Thoracic aorta (tissue), 2 donors: ENCODE measurements around the gene CALHM5. TPM values are rescaled to one million over a fixed set of nuclear protein-coding genes. Genes with fewer than 3 reads are reported as not detected.
"Not testable (repeated sequence)": the region's sequence is repeated elsewhere in the genome, so short reads cannot be mapped to it uniquely, and the experiment has no call there.

Experiments
- ATAC-seq: fragments of 150-250 bp; one replicate; pipeline ENCODE4 v1.8.0; 2017; ENCODE audit warnings: low read depth; ENCODE audit not compliant: insufficient number of reproducible peaks, low FRiP score
- DNase-seq: peaks from one replicate; pipeline ENCODE4 v3.0.0-alpha.2; 2020; ENCODE audit warnings: low spot score
- H3K27ac ChIP-seq, 2 donors: fragments of 200-600 bp; sonication (generic); 1 replicate in 1 of 2; 2 replicates in 1 of 2; pipeline ENCODE4 v1.5.1; 2016; ENCODE audit warnings: mild to moderate bottlenecking in 2 of 2, moderate library complexity in 2 of 2
- H3K27me3 ChIP-seq: fragments of 200-600 bp; sonication (generic); replicated peaks from 2 replicates; pipeline ENCODE4 v1.6.0; 2016; ENCODE audit warnings: mild to moderate bottlenecking; ENCODE audit not compliant: insufficient read depth
- H3K36me3 ChIP-seq: fragments of 200-600 bp; sonication (generic); one replicate; pipeline ENCODE4 v1.5.1; 2016
- H3K4me1 ChIP-seq, 2 donors: fragments of 200-600 bp; sonication (generic); 1 replicate in 1 of 2; 2 replicates in 1 of 2; pipeline versions ENCODE4 v1.5.1 to v1.6.0; 2016; ENCODE audit warnings: low read depth in 2 of 2, mild to moderate bottlenecking in 1 of 2; ENCODE audit not compliant: control insufficient read depth in 1 of 2
- H3K4me3 ChIP-seq: fragments of 200-600 bp; sonication (generic); 2 replicates; pipeline ENCODE4 v1.5.1; 2016; ENCODE audit warnings: mild to moderate bottlenecking
- H3K9me3 ChIP-seq: fragments of 200-600 bp; sonication (generic); 2 replicates; pipeline ENCODE4 v1.5.1; 2016
- CTCF ChIP-seq: fragments of 200-600 bp; sonication (generic); IDR thresholded peaks from one replicate; pipeline ENCODE4 v1.5.1; 2019; ENCODE audit warnings: antibody characterized with exemption
- total RNA-seq, 2 donors: library from RNA; depleted of rRNA; stranded (reverse); fragments of >200 nt; gene quantifications; one replicate each; pipeline versions ENCODE4 v1.1.0 to v1.2.3, GENCODE V29; 2016

Gene CALHM5
- total RNA-seq, 2 donors from 2014 or later, result 14.0 to 16.7 TPM

DNA sequence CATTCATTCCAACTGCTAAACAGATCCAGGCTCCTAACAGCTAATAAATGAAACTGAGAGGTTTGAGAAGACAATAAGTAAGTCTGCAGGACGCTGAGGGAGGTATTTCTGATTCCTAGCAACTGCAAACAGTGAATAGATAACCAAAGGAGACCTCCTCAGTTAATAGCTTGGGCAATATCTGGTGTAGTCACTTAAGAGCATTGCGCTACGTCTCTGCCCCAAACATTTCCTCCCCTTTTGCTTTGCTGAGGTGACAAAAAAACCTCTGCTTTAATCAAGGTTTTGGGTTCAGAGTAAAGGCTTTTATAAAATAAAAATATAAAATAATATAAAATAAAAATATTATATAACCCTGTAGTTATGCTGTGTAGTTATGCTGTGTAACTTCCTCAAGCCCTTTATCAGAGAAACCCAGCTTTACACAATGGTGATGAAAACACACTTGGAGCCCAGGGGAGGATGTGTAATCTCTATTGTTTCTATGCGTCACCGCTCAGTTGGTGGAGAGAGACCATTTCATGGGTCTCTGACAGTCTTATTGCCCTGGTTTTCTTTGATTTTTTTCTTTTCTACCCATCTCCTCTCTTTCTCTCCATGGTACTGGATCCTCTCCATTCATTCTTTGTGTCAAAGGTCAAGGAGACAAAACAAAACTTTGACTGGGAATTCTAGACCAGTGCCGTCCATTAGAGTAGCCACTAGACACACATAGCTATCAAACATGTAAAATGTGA is 18.9 kb upstream of the CALHM5 start:
- Histone ChIP-seq H3K9me3 (no peaks in the 10 kb centered on the region), H3K4me3 (no peak overlapping the region), H3K4me1 (no peaks in the 10 kb centered on the region), H3K27me3 (no peaks in the 10 kb centered on the region), H3K36me3 (no peaks in the 10 kb centered on the region), H3K27ac (no peak overlapping the region)
- no peak for DNase-seq
- no peak for TF ChIP-seq CTCF
- ATAC-seq, result no peak

DNA sequence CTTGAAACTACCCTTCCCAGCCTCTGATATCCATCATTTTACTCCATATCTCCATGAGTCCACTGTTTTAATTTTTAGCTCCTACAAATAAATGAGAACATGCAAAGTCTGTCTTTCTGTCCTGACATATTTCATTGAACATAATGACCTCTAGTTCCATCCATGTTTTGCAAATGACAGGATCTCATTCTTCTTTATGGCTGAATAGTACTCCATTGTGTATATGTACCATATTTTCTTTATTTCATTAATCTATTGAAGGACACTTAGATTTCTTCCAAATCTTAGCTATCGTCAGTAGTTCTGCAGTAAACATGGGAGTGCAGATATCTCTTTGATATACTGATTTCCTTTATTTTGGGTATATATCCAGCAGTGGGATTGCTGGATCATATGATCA is 16.3 kb upstream of the CALHM5 start:
- not testable (repeated sequence) for ATAC-seq, H3K27me3 ChIP-seq, DNase-seq, H3K9me3 ChIP-seq, H3K4me1 ChIP-seq, H3K27ac ChIP-seq, H3K36me3 ChIP-seq, H3K4me3 ChIP-seq

DNA sequence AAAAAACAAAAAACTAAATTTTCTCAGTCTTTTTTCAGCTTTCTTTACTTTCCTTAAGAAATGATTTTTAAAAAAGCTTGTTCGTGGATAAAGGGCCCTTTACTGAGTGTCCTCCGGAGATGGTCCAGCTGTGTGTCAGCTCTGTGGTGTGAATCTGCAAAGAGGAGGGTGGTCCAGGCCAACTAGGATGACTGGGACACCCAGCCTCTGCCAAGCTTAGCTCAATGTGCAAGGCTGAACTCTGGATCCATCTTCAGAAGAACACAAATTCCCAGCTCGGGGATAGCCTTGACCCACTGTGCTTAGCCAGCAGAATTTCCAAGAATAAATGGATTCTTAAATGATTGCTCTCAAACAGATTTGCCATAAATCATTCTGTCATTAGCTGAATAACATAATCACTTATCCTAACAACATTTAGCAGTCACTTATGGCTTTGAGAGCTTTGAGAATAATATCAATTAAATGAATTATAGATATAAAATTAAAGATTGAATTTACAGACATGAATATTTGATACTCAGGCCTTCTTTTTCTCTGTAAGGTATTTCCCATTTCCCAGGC is 14.2 kb upstream of the CALHM5 start:
- ATAC-seq, result no peak
- no peak overlapping the region for H3K4me3 ChIP-seq
- DNase-seq, result no peak
- no peak for TF ChIP-seq CTCF
- no peak overlapping the region for H3K27ac ChIP-seq
- no peaks in the 10 kb centered on the region for H3K4me1 ChIP-seq
- no peaks in the 10 kb centered on the region for H3K9me3 ChIP-seq
- H3K27me3 ChIP-seq, result no peaks in the 10 kb centered on the region
- no peaks in the 10 kb centered on the region for H3K36me3 ChIP-seq

DNA sequence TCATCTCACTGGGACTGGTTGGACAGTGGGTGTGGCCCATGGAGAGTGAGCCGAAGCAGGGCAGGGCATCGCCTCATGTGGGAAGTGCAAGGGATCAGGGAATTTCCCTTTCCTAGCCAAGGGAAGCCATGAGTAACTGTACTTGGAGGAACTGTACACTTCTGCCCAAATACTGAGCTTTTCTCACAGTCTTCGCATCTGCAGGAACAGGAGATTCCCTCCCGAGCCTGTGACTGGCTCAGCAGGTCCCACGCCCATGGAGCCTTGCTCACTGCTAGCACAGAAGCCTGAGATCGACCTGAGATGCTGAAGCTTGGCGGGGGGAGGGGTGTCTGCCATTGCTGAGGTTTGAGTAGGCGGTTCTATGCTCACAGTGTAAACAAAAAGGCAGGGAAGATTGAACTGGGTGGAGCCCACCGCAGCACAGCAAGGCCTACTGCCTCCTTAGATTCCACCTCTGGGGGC is 10.4 kb upstream of the CALHM5 start:
- ATAC-seq (no peak), DNase-seq (no peak)
- H3K4me1 ChIP-seq, result no peaks in the 10 kb centered on the region
- H3K27ac ChIP-seq, result no peak overlapping the region
- H3K4me3 ChIP-seq, result no peak overlapping the region
- H3K9me3 ChIP-seq, result no peaks in the 10 kb centered on the region
- no peaks in the 10 kb centered on the region for H3K36me3 ChIP-seq
- H3K27me3 ChIP-seq, result no peaks in the 10 kb centered on the region
- no peak for TF ChIP-seq CTCF

GRCh38 chr6:116507324-116507723 is 4.1 kb upstream of the CALHM5 start:
- Histone ChIP-seq H3K9me3 (no peaks in the 10 kb centered on the region), H3K4me3 (no peak overlapping the region), H3K27me3 (no peaks in the 10 kb centered on the region), H3K36me3 (no peaks in the 10 kb centered on the region), H3K27ac (no peak overlapping the region), H3K4me1 (no peaks in the 10 kb centered on the region)
- ATAC-seq, result no peak
- TF ChIP-seq CTCF, result no peak
- DNase-seq, result no peak
